B cell (primary cell): Measurements from ENCODE around the gene FSTL5. TPM values are rescaled to one million over a fixed set of nuclear protein-coding genes. Genes with fewer than 3 reads are reported as not detected.

Experiments used
- ATAC-seq: fragments of 200-7000 bp; cut with Tn5 transposase; one replicate; pipeline ENCODE4 v1.10.0; 2021; ENCODE audit warnings: low read depth, mild to moderate bottlenecking, moderate number of reproducible peaks, moderate library complexity
- CTCF ChIA-PET: fragments of 350-600 bp; sonication (Branson Sonifier 250); formaldehyde crosslinking; loops from one replicate; lab custom pipeline; 2021; ENCODE audit warnings: antibody characterized with exemption, inconsistent platforms; lab: Charles Lee
- POLR2A ChIA-PET: fragments of 350-600 bp; sonication (Branson Sonifier 250); formaldehyde crosslinking; loops from one replicate; lab custom pipeline; 2021; ENCODE audit warnings: antibody characterized with exemption; lab: Charles Lee
- DNase-seq: peaks from one replicate; pipeline ENCODE4 v3.0.0; 2013
- H2AFZ ChIP-seq: 2 replicates; pipeline ENCODE4 v1.6.1; 2012; ENCODE audit warnings: mild to moderate bottlenecking, low read depth, low read length; ENCODE audit not compliant: insufficient read depth, poor library complexity, severe bottlenecking
- H3K27ac ChIP-seq, 2 donors: 1 replicate in 1 of 2; 2 replicates in 1 of 2; pipeline ENCODE4 v1.5.1; 2012 to 2013; ENCODE audit warnings: low read length in 2 of 2, mild to moderate bottlenecking in 2 of 2, moderate library complexity in 1 of 2
- H3K27me3 ChIP-seq, 4 experiments: fragments of 200-600 bp in 1 of 4; sonication (generic) in 1 of 4; replicated peaks in 1 of 4; 1 replicate in 2 of 4; 2 replicates in 2 of 4; pipeline versions ENCODE4 v1.6.1 to v1.7.0; 2013 to 2016; ENCODE audit warnings: low read length in 3 of 4, mild to moderate bottlenecking in 2 of 4, mixed read lengths in 1 of 4, moderate library complexity in 1 of 4; ENCODE audit not compliant: insufficient read depth in 4 of 4, control insufficient read depth in 3 of 4; ENCODE audit errors: control extremely low read depth in 1 of 4
- H3K36me3 ChIP-seq, 2 experiments: replicated peaks in 1 of 2; 1 replicate in 1 of 2; 2 replicates in 1 of 2; pipeline versions ENCODE4 v1.6.1 to v1.7.1; 2013; ENCODE audit warnings: low read length in 1 of 2; ENCODE audit not compliant: insufficient read depth in 2 of 2, control insufficient read depth in 1 of 2; ENCODE audit errors: control extremely low read depth in 1 of 2, extremely low read depth in 1 of 2
- H3K4me1 ChIP-seq, 2 donors: fragments of 200-600 bp in 1 of 2; sonication (generic) in 1 of 2; 1 replicate in 1 of 2; 2 replicates in 1 of 2; pipeline versions ENCODE4 v1.5.1 to v1.6.1; 2013 to 2017; ENCODE audit warnings: low read length in 2 of 2; ENCODE audit not compliant: control insufficient read depth in 2 of 2, insufficient read depth in 2 of 2
- H3K4me2 ChIP-seq: replicated peaks from 2 replicates; pipeline ENCODE3; 2012; ENCODE audit warnings: mild to moderate bottlenecking, low read depth, low read length; ENCODE audit not compliant: poor library complexity, severe bottlenecking
- H3K4me3 ChIP-seq, 5 experiments: fragments of 200-600 bp in 1 of 5; sonication (generic) in 1 of 5; 1 replicate in 3 of 5; 2 replicates in 2 of 5; pipeline versions ENCODE4 v1.5.1 to v1.7.0; 2011 to 2016; ENCODE audit warnings: low read length in 4 of 5, mild to moderate bottlenecking in 4 of 5, low read depth in 2 of 5, control low read depth in 1 of 5, moderate library complexity in 1 of 5; ENCODE audit not compliant: insufficient read depth in 1 of 5; ENCODE audit errors: control extremely low read depth in 1 of 5, extremely low read depth in 1 of 5
- H3K79me2 ChIP-seq: fragments of 200-600 bp; sonication (generic); one replicate; pipeline ENCODE4 v1.6.0; 2016; ENCODE audit warnings: low read length; ENCODE audit not compliant: control insufficient read depth, insufficient read depth
- H3K9ac ChIP-seq: fragments of 200-600 bp; sonication (generic); 2 replicates; pipeline ENCODE4 v1.6.1; 2017; ENCODE audit warnings: mild to moderate bottlenecking, low read length, moderate library complexity
- H3K9me3 ChIP-seq, 3 donors: one replicate each; pipeline versions ENCODE4 v1.6.1 to v1.7.1; 2013; ENCODE audit warnings: low read length in 2 of 3; ENCODE audit not compliant: control insufficient read depth in 2 of 3, insufficient read depth in 1 of 3; ENCODE audit errors: control extremely low read depth in 1 of 3
- H4K20me1 ChIP-seq: 2 replicates; pipeline ENCODE4 v1.6.0; 2012; ENCODE audit warnings: mild to moderate bottlenecking, low read length; ENCODE audit not compliant: insufficient read depth, control insufficient read depth, poor library complexity, severe bottlenecking
- H3K27ac Mint-ChIP-seq: one replicate; pipeline ENCODE4 v1.8.0; 2021; ENCODE audit warnings: mixed read lengths
- H3K27me3 Mint-ChIP-seq: one replicate; pipeline ENCODE4 v1.8.0; 2021; ENCODE audit warnings: mixed read lengths
- H3K4me1 Mint-ChIP-seq: one replicate; pipeline ENCODE4 v1.8.0; 2021; ENCODE audit warnings: mixed read lengths
- H3K4me3 Mint-ChIP-seq: one replicate; pipeline ENCODE4 v1.8.0; 2021; ENCODE audit warnings: mixed read lengths
- H3K9me3 Mint-ChIP-seq: one replicate; pipeline ENCODE4 v1.8.0; 2022; ENCODE audit warnings: mixed read lengths; ENCODE audit not compliant: insufficient read depth
- EZH2 ChIP-seq: IDR thresholded peaks from 2 replicates; pipeline ENCODE4 v1.6.1; 2012; ENCODE audit warnings: borderline replicate concordance, low read depth, mild to moderate bottlenecking, moderate library complexity, low read length; ENCODE audit not compliant: insufficient read depth, poor library complexity, severe bottlenecking
- WGBS: methylation state at CpG from one replicate; pipeline ENCODE4 v1.1.5; 2013; ENCODE audit warnings: missing lambda C conversion rate; ENCODE audit not compliant: insufficient coverage; 5-methylcytosine and 5-hydroxymethylcytosine counted together
- intact Hi-C: fragments of 100-400 bp; cut with micrococcal nuclease; formaldehyde crosslinking; loops from one replicate; pipeline ENCODE4 v1.10.0; 2022
- polyA plus RNA-seq: library from polyadenylated mRNA; depleted of rRNA; stranded (reverse); fragments of >200 nt; gene quantifications from 2 replicates; pipeline ENCODE4 v1.2.3, GENCODE V29; 2012
- total RNA-seq, 2 donors: library from RNA; stranded (reverse); fragments of 120-200 nt in 1 of 2; gene quantifications; 1 replicate in 1 of 2; 2 replicates in 1 of 2; pipeline versions ENCODE4 v1.2.3 to v1.2.4, GENCODE V29; 2013 to 2022
- TF ChIP-seq, protein P1 (sequence below): fragments of 200-600 bp; IDR thresholded peaks from one replicate; pipeline ENCODE4 v1.8.0; 2022; ENCODE audit warnings: antibody characterized with exemption, mild to moderate bottlenecking

FSTL5 gene
- total and polyA plus RNA-seq, 2 donors (not counting 1 experiment from before 2014, with no cell fraction given) = not detected

GRCh38 chr4:162059656-162060055 is 104.1 kb downstream of the FSTL5 start:
- Histone ChIP-seq H3K4me3 (no peak overlapping the region), H4K20me1 (no peaks in the 10 kb centered on the region), H3K79me2 (no peaks in the 10 kb centered on the region), H3K4me2 (no peak overlapping the region), H3K36me3 (no peaks in the 10 kb centered on the region), H2AFZ (no peak overlapping the region), H3K4me1 (no peaks in the 10 kb centered on the region), H3K27ac (no peak overlapping the region), H3K9ac (no peak overlapping the region), H3K9me3 (no peaks in the 10 kb centered on the region), H3K27me3 (no peaks in the 10 kb centered on the region)
- no peaks in the 10 kb centered on the region for H3K27me3 Mint-ChIP-seq
- TF ChIP-seq, protein P1, sequence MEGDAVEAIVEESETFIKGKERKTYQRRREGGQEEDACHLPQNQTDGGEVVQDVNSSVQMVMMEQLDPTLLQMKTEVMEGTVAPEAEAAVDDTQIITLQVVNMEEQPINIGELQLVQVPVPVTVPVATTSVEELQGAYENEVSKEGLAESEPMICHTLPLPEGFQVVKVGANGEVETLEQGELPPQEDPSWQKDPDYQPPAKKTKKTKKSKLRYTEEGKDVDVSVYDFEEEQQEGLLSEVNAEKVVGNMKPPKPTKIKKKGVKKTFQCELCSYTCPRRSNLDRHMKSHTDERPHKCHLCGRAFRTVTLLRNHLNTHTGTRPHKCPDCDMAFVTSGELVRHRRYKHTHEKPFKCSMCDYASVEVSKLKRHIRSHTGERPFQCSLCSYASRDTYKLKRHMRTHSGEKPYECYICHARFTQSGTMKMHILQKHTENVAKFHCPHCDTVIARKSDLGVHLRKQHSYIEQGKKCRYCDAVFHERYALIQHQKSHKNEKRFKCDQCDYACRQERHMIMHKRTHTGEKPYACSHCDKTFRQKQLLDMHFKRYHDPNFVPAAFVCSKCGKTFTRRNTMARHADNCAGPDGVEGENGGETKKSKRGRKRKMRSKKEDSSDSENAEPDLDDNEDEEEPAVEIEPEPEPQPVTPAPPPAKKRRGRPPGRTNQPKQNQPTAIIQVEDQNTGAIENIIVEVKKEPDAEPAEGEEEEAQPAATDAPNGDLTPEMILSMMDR = no peak
- TF ChIP-seq EZH2 = no peak
- no peaks in the 10 kb centered on the region for H3K4me1 Mint-ChIP-seq
- no CpG with 5 or more reads among the region's 1 CpG for WGBS
- CTCF ChIA-PET = no interaction called here
- no peak for ATAC-seq
- no peak overlapping the region for H3K4me3 Mint-ChIP-seq
- intact Hi-C loops = no loop called here
- H3K9me3 Mint-ChIP-seq = no peaks in the 10 kb centered on the region
- POLR2A ChIA-PET = no interaction called here
- DNase-seq = no peak
- H3K27ac Mint-ChIP-seq = no peak overlapping the region

- Histone ChIP-seq H3K4me2 (no peak overlapping the region), H2AFZ (no peak overlapping the region), H3K4me3 (no peak overlapping the region), H3K9me3 (no peaks in the 10 kb centered on the region), H3K27me3 (no peaks in the 10 kb centered on the region), H3K79me2 (no peaks in the 10 kb centered on the region), H3K36me3 (no peaks in the 10 kb centered on the region), H3K4me1 (no peaks in the 10 kb centered on the region), H3K9ac (no peak overlapping the region), H4K20me1 (no peaks in the 10 kb centered on the region), H3K27ac (no peak overlapping the region)
- H3K9me3 Mint-ChIP-seq = no peaks in the 10 kb centered on the region
- POLR2A ChIA-PET = no interaction called here
- DNase-seq (no peak), ATAC-seq (no peak)
- no peak overlapping the region for H3K4me3 Mint-ChIP-seq
- intact Hi-C loops = no loop called here
- CTCF ChIA-PET = no interaction called here
- no peaks in the 10 kb centered on the region for H3K4me1 Mint-ChIP-seq
- no peaks in the 10 kb centered on the region for H3K27me3 Mint-ChIP-seq
- WGBS = 76% methylated on average over 5 of the region's 8 CpGs
- TF ChIP-seq EZH2 = no peak
- TF ChIP-seq, protein P1 = no peak
- no peak overlapping the region for H3K27ac Mint-ChIP-seq
Observed at GRCh38 chr4:162056990-162057389, 106.8 kb downstream of the FSTL5 start.
